CD4-positive, alpha-beta T cell treated with Interleukin-17A for 4 hours (primary cell): Measurements from ENCODE around the gene BNC2.

Experiments used
- DNase-seq: peaks from one replicate; pipeline ENCODE4 v3.0.0-alpha.2; 2020; ENCODE audit warnings: mixed read lengths

The BNC2 gene

GRCh38 chr9:16868701-16869100 is 1.8 kb downstream of the BNC2 start:
- no peak for DNase-seq

DNA sequence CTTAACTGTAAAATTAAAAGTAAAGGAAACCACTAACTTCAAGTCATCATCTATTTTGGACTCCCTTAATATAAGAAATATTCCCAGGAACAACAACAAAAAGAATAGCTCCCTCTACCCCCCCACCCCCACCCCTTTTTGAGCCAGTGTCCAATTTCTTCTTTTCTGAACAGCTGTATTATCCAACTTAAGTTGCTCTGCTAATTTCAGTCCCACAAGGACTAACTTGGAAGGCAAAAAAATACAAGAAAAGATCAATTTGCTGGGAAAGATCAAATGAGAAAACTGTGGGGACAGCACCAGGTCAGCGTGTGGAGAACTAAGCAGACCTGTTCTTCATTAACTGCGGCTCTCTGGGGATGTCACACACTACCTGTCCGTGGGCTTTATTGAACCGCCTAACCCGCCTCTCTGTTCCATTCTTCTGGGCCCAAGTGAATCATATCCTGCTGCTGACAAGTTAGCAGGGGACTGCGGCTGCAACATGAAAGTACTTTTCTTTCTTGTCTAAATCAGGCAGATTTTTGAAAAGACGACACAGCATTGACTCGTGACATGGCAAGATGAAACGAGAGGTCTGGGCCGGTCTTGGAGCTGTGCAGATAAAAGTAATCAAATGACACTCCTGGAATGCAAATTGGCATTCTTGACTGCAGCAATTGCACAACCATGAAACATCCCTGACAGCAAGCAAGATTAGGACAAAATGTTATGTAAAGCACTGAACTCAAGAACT is 2.7 kb downstream of the BNC2 start:
- no peak for DNase-seq

GRCh38 chr9:16866587-16866986 is 3.9 kb downstream of the BNC2 start:
- no peak for DNase-seq

DNA sequence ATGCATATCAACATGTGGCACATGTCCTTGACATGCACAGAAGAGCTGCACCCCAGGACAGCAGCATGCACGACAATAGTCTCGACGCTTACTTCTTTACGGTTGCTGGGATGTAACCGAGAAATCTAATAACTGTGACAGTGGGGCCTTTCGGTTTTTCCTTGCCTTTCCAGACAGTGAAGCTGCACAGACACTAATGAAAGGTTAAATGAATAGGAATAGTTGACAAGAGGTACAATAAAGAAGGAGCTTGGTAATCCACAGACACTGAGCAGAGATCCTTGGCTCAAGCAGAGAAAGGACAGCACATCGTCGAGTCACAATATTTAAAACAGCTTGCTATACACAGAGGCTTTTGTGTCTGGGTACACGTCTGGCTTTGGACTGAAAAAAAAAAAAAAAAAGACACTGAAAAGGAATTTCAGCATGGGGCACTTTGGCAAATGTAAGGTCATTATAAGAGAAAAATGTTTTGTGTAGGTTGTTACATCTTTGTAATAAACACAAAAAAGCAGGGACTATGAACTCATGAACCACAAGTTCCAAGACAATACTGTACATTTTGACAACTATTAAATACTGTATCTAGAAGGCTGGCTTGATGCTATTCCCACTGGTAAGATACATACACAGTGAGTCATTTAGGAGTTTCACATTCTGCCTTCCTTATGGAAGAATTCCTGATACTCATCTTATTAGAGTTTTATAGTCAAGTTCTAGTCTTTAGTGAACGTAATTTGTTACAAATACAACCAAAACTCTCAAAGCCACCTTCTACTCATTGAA is 5.6 kb downstream of the BNC2 start:
- DNase-seq: no peak

DNA sequence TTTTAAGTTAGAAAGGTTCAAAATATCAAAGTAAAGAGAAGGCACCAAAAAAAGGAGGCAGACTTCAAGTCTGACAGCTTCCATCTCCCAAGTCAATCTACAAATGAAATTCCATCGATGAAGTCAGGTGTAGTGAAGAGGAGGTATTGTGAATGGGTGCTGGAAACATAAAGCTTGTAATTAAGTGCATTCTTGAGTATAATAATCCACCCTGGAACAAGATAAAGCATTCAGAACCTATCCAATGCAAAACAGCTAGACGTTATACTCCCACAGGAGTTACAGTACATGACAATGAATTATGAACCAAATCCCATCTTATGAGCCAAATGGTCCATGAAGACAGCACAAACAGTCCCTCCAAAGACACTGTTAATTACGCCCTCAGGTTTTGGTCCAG is 22.3 kb downstream of the BNC2 start:
- DNase-seq: no peak

GRCh38 chr9:16846986-16847385 is 23.5 kb downstream of the BNC2 start:
- no peak for DNase-seq

GRCh38 chr9:16846367-16846766 is 24.1 kb downstream of the BNC2 start:
- DNase-seq: no peak

- DNase-seq: no peak
These were observed 35.7 kb downstream of the BNC2 start for GRCh38 chr9:16834817-16835216.

DNA sequence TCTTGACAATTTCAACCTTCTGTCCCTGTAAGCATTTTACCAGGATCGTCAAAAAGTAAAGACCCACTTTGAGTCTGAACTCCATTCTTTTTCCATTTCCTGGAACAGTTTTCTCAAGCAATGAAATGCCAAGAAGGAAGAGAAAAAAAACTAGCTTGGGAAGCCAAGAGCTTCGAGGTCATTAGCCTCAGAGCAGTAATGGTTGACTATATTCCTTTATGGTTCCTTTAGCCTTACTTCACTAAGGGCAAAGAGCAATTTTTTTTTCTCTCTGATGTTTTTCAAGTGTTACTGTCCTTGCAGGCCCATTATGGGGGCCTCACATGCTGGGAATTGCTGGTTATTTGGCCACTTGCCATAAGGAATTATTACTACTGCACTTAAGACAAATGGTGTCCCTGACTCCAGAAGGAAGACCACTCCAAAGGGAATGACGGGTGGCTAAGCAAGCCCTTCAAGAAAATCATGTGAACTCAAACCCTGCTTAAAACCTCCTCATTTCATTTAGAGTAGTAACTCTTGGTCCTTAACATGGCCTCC is 37.1 kb downstream of the BNC2 start:
- DNase-seq: no peak

DNA sequence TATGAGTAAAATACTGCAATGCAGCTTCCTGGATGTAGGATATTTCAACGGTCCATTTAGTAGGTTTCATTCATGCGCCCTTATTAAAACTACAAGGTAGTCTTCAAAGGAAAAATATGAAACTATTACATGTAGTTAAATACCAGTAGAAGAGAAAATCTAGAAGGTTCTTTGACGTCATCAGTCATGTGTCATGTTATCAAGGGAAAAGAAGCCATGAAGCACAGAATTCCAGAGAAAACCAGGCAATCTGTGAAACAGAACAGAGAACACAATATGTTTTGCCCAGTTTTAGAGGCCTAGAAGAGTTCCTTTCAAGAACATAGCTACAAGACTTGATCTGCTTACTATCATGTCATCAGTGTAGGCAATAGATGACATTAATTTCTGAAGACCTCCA is 38.4 kb downstream of the BNC2 start:
- no peak for DNase-seq

- DNase-seq: no peak
These were observed 39.7 kb downstream of the BNC2 start for GRCh38 chr9:16830806-16831205.

- DNase-seq: no peak
These were observed 41.9 kb downstream of the BNC2 start for GRCh38 chr9:16828340-16829281.

DNA sequence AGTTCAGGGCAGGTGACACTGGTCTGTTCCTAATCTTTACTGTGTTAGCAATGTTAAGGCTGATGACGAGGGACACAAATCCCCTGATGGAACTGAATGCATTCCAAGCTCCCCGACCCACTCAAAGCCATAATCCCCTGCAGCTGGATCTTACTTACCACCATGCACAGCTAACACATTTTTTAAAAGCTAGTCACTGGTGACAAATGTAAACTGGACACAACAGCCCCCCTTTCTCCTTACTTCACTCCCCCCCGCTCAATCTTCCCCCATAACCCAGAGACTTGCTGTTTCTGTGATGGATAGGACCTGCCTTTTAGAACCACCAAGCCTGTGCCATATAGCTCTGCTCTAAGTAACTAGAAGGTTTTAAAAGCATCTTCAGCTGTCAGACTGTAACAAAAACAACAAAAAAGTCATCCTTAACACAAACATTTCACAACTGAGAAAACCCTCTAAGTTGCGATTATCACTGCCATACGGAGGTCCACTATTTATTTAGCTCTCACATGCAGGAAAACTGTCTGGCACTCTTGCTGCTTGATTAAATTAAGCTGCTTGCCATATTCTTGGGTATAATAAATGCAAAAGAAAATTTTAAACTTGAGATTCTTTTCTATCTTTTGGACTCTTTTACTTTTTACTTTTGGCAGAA is 44.4 kb downstream of the BNC2 start:
- DNase-seq: no peak

GRCh38 chr9:16825331-16825725 is 45.1 kb downstream of the BNC2 start:
- no peak for DNase-seq

GRCh38 chr9:16824545-16825330 is 45.7 kb downstream of the BNC2 start:
- no peak for DNase-seq

DNA sequence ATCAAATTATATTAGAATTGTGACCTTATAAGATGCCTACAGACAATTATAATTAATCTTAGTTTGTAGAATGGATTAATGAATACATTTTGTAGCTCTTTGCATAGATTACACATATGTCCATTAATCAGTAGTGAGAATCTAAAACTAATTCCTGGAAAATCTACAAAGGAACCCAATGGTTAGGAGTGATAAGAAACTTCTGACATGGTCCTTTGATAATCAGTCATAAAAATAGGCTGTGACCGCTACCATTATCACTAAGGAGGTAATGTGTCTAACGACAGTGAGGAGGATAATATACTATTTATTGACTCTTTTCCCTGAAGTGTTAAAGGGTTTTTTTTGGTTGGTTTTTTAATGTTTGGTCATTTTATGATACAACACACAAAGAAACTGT is 46.6 kb downstream of the BNC2 start:
- DNase-seq: no peak

- no peak for DNase-seq
These were observed 49.1 kb downstream of the BNC2 start for GRCh38 chr9:16821344-16821743.

- DNase-seq: no peak
These were observed 53.0 kb downstream of the BNC2 start for GRCh38 chr9:16817514-16817913.

- no peak for DNase-seq
These were observed 53.5 kb downstream of the BNC2 start for GRCh38 chr9:16817002-16817401.

GRCh38 chr9:16816011-16816410 is 54.5 kb downstream of the BNC2 start:
- no peak for DNase-seq

DNA sequence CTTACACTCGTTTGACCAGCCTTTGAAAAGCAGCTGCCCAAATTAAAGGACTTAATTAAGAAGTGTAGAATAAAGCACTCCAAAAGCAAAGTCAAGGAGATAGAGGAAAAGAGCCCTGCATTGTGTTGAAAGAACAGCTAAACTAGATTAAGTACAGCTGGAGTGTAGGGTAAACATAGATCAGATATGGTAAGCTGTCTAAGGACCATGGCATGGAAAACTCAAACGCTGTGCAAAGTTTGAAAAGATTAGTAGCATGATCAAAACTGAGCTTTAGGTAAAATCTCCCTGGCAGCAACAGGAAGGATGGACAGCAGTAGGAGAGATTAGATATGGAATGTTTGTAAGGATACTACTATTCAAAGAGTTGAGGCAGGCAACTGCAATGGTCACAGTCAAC is 55.4 kb downstream of the BNC2 start:
- no peak for DNase-seq

DNA sequence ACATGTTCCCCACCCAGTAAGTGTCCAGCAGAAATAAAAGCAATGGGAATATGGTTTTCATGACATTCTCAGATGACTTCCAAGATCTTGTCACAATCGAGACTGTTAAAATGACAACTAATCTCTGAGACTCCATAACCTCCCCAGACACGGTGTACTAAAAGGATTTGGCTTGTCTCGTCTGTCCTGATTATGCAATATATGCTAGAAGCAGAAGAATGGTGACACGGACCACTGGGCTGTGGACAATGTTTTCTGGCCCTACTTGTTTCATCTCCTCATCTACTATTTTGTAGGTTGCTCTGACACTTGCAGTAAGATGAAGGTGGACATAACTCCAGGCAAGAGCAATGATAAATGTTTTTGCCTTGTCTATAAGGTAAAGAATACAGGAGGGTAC is 56.6 kb downstream of the BNC2 start:
- no peak for DNase-seq
